ENCODE results near the gene PPP2R3C. TPM values are rescaled to one million over a fixed set of nuclear protein-coding genes. Genes with fewer than 3 reads are reported as not detected.

The PPP2R3C gene
- total RNA-seq: 10 to 100 TPM; 14.9 to 29.7 (median 20.2) TPM

GRCh38 chr14:35121887-35122695, at the start of gene PPP2R3C, which contains the start of gene PRORP:
PPP2R3C (minus strand) TSS chr14:35121990; CDS start chr14:35121959, 31 bp downstream.
PRORP (plus strand) TSS chr14:35122552; CDS start chr14:35123246, 694 bp downstream.
- Histone ChIP-seq H3K4me3 (peak within 1 kb of the TSS; percentile 57 to 92 (median 71)), H3K36me3 (peaks cover 0 to 11% (median 0%) of the 10 kb centered on the region in 3 donors), H3K27ac (peak within 1 kb of the TSS; percentile 92 to 99 (median 96)), H3K9me3 (no peaks in the 10 kb centered on the region), H3K27me3 (no peaks in the 10 kb centered on the region), H3K4me1 (peaks cover 0 to 49% (median 15%) of the 10 kb centered on the region in 4 donors)
- DNase-seq (ENCODE audit: low spot score in 2 of 2): peak; percentile 76 to 86
- WGBS, 2 donors: 0% methylated on average over 57 of the region's 57 CpGs
- TF ChIP-seq EP300 (IDR thresholded peaks at IDR 0.05): peak; percentile 51 to 93
- peak; percentile 20 to 63 for TF ChIP-seq POLR2A (IDR thresholded peaks at IDR 0.05)
- TF ChIP-seq, protein P1, sequence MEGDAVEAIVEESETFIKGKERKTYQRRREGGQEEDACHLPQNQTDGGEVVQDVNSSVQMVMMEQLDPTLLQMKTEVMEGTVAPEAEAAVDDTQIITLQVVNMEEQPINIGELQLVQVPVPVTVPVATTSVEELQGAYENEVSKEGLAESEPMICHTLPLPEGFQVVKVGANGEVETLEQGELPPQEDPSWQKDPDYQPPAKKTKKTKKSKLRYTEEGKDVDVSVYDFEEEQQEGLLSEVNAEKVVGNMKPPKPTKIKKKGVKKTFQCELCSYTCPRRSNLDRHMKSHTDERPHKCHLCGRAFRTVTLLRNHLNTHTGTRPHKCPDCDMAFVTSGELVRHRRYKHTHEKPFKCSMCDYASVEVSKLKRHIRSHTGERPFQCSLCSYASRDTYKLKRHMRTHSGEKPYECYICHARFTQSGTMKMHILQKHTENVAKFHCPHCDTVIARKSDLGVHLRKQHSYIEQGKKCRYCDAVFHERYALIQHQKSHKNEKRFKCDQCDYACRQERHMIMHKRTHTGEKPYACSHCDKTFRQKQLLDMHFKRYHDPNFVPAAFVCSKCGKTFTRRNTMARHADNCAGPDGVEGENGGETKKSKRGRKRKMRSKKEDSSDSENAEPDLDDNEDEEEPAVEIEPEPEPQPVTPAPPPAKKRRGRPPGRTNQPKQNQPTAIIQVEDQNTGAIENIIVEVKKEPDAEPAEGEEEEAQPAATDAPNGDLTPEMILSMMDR (IDR thresholded peaks at IDR 0.05): no peak

DNA sequence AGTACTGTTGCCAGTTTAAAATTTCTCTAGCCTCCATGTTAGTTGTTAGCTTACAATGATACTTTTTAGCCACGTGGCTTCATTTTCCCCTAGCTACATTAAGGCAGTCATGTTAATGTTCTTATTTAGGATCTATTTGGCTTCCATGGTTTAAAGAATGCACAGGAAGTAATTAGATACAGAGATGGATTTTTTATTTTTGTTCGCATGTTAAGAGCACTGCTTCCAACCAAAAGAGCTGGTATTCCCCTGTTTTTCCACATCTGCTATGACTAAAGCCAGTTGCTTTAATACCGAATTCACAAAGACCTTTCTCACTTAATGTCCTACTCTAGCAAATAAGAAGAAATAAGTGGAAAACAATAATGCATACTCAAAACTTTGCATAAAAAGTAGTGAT, 45.7 kb upstream of the PPP2R3C start:
- Histone ChIP-seq H3K4me3 (no peak overlapping the region), H3K27ac (no peak overlapping the region), H3K27me3 (no peaks in the 10 kb centered on the region), H3K4me1 (no peaks in the 10 kb centered on the region), H3K9me3 (no peaks in the 10 kb centered on the region), H3K36me3 (peaks cover 0 to 41% (median 0%) of the 10 kb centered on the region in 3 donors)
- 84% methylated on average over 3 of the region's 3 CpGs for WGBS, 2 donors
- no peak for DNase-seq (ENCODE audit: low spot score in 2 of 2)
- TF ChIP-seq EP300 (IDR thresholded peaks at IDR 0.05): no peak
- TF ChIP-seq, protein P1 (IDR thresholded peaks at IDR 0.05): no peak
- no peak for TF ChIP-seq POLR2A (IDR thresholded peaks at IDR 0.05)

- TF ChIP-seq EP300 (IDR thresholded peaks at IDR 0.05) (no peak), POLR2A (IDR thresholded peaks at IDR 0.05) (no peak)
- TF ChIP-seq, protein P1 (IDR thresholded peaks at IDR 0.05): no peak
- Histone ChIP-seq H3K4me1 (no peaks in the 10 kb centered on the region), H3K27ac (no peak overlapping the region), H3K36me3 (peaks cover 0 to 32% (median 0%) of the 10 kb centered on the region in 3 donors), H3K27me3 (no peaks in the 10 kb centered on the region), H3K9me3 (no peaks in the 10 kb centered on the region), H3K4me3 (no peak overlapping the region)
- DNase-seq (ENCODE audit: low spot score in 2 of 2): no peak
- WGBS, 2 donors: 79 to 81% methylated on average over 5 of the region's 5 CpGs
Measured at GRCh38 chr14:35164849-35165248, 43.1 kb upstream of the PPP2R3C start.

DNA sequence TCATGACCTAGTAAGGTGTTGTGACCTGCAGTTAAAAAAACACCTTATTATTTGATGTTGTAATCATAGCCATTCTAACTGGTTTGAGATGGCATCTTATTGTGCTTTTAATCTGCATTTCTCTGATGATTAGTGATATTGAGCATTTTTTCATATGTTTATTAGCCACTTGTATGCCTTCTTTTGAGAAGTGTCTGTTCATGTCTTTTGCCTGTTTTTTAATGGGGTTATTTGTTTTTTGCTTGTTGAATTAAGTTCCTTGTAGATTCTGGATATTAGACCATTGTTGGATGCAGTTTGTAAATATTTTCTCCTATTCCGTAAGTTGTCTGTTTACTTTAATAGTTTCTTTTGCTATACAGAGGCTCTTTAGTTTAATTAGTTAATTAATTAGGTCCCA, 41.6 kb upstream of the PPP2R3C start:
- DNase-seq (ENCODE audit: low spot score in 2 of 2): no peak
- no peaks in the 10 kb centered on the region for H3K4me1 ChIP-seq
- 93 to 94% methylated on average over 1 of the region's 1 CpG for WGBS, 2 donors
- no peak overlapping the region for H3K27ac ChIP-seq
- TF ChIP-seq, protein P1 (IDR thresholded peaks at IDR 0.05): no peak
- TF ChIP-seq POLR2A (IDR thresholded peaks at IDR 0.05) (no peak), EP300 (IDR thresholded peaks at IDR 0.05) (no peak)
- peaks cover 0 to 24% (median 0%) of the 10 kb centered on the region in 3 donors for H3K36me3 ChIP-seq
- no peak overlapping the region for H3K4me3 ChIP-seq
- H3K9me3 ChIP-seq: no peaks in the 10 kb centered on the region
- H3K27me3 ChIP-seq: no peaks in the 10 kb centered on the region

DNA sequence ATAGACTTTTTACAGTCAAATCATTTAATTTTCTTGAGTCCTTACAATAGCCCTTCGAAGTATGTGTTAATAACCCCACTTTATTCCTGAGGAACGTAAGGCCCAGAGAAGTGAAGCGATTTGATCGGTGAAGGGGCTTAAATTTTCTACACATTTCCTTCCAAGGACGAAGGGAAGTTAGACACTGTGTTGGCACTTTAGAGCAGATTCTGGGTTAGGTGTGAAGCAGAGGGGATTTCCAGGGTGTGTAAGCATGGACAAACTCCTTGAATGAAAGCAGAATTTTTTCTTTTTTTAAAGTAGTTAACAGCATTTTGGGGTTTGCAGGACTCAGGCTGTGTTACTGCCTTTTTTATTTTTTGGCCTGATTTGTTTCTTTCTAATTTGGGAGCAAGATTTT, 39.4 kb upstream of the PPP2R3C start:
- WGBS, 2 donors: 83 to 87% methylated on average over 5 of the region's 5 CpGs
- DNase-seq (ENCODE audit: low spot score in 2 of 2): no peak
- Histone ChIP-seq H3K36me3 (peaks cover 0 to 5% (median 0%) of the 10 kb centered on the region in 3 donors), H3K27me3 (no peaks in the 10 kb centered on the region), H3K4me3 (no peak overlapping the region), H3K9me3 (no peaks in the 10 kb centered on the region), H3K27ac (no peak overlapping the region), H3K4me1 (peaks cover 0 to 5% (median 4%) of the 10 kb centered on the region in 4 donors)
- TF ChIP-seq, protein P1 (IDR thresholded peaks at IDR 0.05): no peak
- TF ChIP-seq EP300 (IDR thresholded peaks at IDR 0.05) (no peak), POLR2A (IDR thresholded peaks at IDR 0.05) (no peak)

Measured in tibial nerve (tissue), 4 donors.